ENCODE measurements around the gene TGFBR3L. TPM values are rescaled to one million over a fixed set of nuclear protein-coding genes. Genes with fewer than 3 reads are reported as not detected.

Gene TGFBR3L
- total RNA-seq, 1 donor from 2014 or later, result 2.1 TPM

GRCh38 chr19:7907544-7907943 is 7.1 kb upstream of the TGFBR3L start:
- ATAC-seq (no peak), DNase-seq (no peak)
- intact Hi-C loops (cut with DNase I), result no loop called here
- Histone ChIP-seq H3K9me3 (no peaks in the 10 kb centered on the region), H3K36me3 (peaks cover 46% of the 10 kb centered on the region), H3K4me1 (peaks cover 37% of the 10 kb centered on the region), H3K27ac (no peak overlapping the region), H3K27me3 (ENCODE audit: low read depth) (no peaks in the 10 kb centered on the region), H3K4me3 (no peak overlapping the region)
- TF ChIP-seq CTCF (IDR thresholded peaks at IDR 0.05), result no peak

DNA sequence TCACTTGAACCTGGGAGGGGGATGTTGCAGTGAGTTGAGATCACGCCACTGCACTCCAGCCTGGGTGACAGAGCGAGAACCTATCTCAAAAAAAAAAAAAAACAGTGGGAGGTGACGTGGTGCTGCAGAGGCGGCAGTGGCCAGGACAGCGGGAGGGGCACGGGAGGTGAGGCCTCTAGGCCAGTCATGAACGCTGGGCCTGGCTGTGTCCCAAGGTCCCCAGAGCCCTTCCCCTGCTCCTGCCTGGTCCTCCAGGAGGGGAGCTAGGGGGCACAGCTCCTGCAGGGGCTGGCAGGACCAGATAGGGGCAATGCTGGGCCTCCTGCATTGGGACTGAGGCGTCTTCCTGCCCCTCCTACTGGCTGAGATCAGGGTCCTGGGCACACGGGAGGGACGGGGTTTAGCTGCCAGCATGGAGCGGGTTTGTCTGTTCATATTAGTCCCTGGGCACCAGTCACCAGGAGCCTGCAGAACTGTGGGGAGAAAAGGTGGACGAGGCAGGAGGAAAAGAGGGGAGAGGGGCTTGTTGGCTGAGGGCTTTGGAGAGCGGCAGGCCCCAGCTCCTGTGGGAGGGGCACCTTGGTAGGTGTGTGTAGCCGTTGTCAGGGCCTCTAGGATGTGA is 6.4 kb upstream of the TGFBR3L start:
- intact Hi-C loops (cut with DNase I), result no loop called here
- ATAC-seq (no peak), DNase-seq (no peak)
- H3K4me1 ChIP-seq, result peaks cover 31% of the 10 kb centered on the region
- TF ChIP-seq CTCF (IDR thresholded peaks at IDR 0.05), result no peak
- no peak overlapping the region for H3K4me3 ChIP-seq
- no peak overlapping the region for H3K27ac ChIP-seq
- peaks cover 52% of the 10 kb centered on the region for H3K36me3 ChIP-seq
- H3K9me3 ChIP-seq, result no peaks in the 10 kb centered on the region
- H3K27me3 ChIP-seq (ENCODE audit: low read depth), result no peaks in the 10 kb centered on the region

DNA sequence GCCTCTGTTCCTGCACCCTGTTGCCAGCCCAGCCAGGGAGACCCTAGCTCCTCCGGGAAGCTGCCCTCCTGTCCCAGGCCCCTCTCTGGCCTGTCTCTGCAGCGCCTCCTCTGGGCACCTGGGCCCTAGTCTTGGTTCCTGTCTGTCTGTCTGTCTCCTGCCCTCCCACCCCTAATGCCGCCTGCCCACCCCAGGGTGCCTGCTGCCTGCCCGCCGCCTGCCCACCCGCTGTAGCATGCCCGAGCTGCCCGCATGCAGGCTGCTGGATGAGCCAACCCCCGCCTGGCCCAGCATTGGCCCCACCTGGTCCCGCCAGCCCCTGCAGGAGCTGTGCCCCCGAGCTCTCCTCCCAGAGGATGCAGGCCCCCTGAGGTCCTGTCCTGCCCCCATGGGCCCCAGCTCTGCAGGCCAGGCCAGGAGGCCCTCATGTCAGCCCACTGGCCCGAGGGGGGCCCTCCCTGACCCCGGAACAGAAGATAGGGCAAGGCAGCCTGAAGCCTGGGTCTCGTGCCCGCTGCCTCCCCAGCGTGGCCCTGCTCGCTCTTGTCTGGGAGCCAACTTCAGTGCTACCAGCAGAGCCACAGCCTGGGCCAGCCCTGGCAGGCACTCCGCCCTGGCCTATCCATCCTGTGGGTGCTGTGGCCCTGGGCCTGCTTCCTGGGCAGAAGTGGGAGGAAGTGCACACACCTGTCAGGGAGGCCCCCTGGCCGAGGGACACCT is 5.7 kb upstream of the TGFBR3L start:
- Histone ChIP-seq H3K4me1 (peaks cover 31% of the 10 kb centered on the region), H3K4me3 (no peak overlapping the region), H3K9me3 (no peaks in the 10 kb centered on the region), H3K27me3 (ENCODE audit: low read depth) (no peaks in the 10 kb centered on the region), H3K36me3 (peaks cover 52% of the 10 kb centered on the region), H3K27ac (no peak overlapping the region)
- DNase-seq (no peak), ATAC-seq (no peak)
- TF ChIP-seq CTCF (IDR thresholded peaks at IDR 0.05), result no peak
- intact Hi-C loops (cut with DNase I), result no loop called here

GRCh38 chr19:7909471-7910067 is 5.1 kb upstream of the TGFBR3L start:
- Histone ChIP-seq H3K27me3 (ENCODE audit: low read depth) (peaks cover 3% of the 10 kb centered on the region), H3K4me1 (peaks cover 28% of the 10 kb centered on the region), H3K27ac (no peak overlapping the region), H3K36me3 (peaks cover 52% of the 10 kb centered on the region), H3K4me3 (no peak overlapping the region), H3K9me3 (no peaks in the 10 kb centered on the region)
- intact Hi-C loops (cut with DNase I), result no loop called here
- TF ChIP-seq CTCF (IDR thresholded peaks at IDR 0.05), result no peak
- ATAC-seq, result no peak
- peak; percentile 40 for DNase-seq

GRCh38 chr19:7910321-7911161 is 4.1 kb upstream of the TGFBR3L start:
- intact Hi-C loops (cut with DNase I), result no loop called here
- no peak for ATAC-seq

More at GRCh38 chr19:7910321-7911161, 4.1 kb upstream of the TGFBR3L start:
- DNase-seq, result peak; percentile 46
- no peak overlapping the region for H3K4me3 ChIP-seq
- H3K27ac ChIP-seq, result no peak overlapping the region
- no peak for TF ChIP-seq CTCF (IDR thresholded peaks at IDR 0.05)
- peaks cover 52% of the 10 kb centered on the region for H3K36me3 ChIP-seq
- no peaks in the 10 kb centered on the region for H3K9me3 ChIP-seq
- H3K4me1 ChIP-seq, result peaks cover 21% of the 10 kb centered on the region
- peaks cover 12% of the 10 kb centered on the region for H3K27me3 ChIP-seq (ENCODE audit: low read depth)

Measured in lower lobe of right lung (tissue), 2 donors.